HG03565 (cell line): Measurements from ENCODE around the gene ACTRT2.

Experiments
- ATAC-seq: cut with Tn5 transposase; IDR thresholded peaks from one replicate; pipeline ENCODE4 v1.9.1; 2021; ENCODE audit warnings: mild to moderate bottlenecking, moderate library complexity; ENCODE audit not compliant: unreplicated experiment

Gene ACTRT2

DNA sequence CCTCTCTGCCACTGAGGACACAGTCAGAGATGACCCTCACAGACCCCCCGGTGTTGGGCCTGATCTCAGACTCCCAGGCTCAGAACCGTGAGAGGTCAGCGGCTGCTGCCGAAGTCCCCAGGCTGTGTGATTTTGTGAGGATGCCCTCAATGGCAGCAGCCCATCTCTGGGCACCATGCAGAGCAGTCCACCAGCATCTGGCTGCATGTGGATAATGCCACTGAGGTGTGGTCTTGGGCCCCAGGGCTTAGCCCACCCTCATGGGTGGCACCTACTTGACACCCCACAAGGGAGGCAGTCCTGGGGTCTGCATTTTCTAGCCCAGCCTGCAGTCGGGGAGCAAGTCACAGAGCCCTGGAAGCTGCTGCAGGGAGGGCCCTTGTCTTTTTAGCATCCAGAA, 5.5 kb upstream of the ACTRT2 start:
- ATAC-seq = no peak

DNA sequence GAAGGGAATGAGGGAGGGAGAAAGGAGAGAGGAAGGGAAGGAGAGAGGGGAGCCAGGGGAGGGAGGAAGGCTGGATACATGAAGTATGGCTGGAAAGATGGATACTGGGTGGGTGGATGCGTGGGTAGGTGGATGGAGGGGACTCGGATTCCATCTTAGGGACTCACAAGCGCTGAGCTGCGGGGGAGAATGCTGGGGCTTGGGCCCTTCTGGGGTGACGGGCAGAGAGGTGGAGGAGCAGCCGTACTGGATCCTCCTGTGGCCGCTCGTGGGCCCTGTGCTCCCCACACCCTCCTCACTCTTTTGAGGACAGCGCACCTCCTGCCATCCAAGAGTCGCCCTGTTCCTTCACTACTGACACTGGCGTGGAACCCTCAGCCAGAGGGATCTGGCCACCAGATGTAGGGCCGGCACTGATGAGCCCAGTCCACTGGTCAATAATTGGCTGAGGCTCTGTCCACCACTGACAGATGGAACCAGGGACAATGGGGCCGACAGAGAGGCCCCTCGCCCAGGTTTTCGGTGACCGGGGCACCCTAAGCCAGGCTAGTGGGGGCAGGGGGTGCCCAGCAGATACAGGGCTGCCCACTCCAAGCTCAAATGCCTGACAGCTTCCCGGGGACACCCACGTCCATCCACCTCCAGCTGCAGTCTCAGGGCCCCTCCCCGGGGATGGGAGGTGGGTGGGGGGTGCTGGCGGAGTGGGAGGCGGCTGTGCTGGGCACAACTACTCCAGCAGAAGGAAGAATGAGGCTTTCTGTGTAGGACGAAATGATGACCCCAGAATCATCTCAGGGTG, 4.4 kb upstream of the ACTRT2 start:
- ATAC-seq = no peak

DNA sequence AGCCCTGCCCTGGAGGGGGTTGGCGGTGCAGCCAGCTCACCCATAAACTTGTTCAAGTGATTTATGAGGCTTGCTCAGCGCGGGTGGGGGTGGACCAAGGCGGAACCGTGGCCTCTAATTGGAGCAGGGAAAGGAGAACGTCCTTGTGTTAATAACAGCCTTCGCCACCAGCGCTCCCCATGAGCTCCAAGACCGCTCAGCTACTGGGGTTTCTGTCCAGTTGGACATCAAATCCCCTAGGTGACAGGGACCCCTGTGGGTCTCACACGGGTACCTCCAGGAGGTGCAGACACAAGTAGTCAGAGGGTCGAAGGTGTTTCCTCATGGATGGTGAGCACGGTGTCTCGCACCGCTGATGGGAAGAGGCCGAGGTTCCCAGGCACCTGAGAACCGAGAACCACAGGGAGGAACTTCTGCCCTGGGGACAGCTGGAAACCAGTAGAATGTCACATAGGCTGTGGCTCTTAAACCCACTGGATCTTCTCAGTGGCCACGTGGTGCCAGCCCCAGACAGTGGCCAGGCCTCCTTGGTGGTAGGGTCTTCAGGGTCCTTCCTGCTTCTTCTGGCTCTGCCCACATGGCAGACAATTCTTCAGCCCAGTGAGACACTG, 3.7 kb upstream of the ACTRT2 start:
- no peak for ATAC-seq

DNA sequence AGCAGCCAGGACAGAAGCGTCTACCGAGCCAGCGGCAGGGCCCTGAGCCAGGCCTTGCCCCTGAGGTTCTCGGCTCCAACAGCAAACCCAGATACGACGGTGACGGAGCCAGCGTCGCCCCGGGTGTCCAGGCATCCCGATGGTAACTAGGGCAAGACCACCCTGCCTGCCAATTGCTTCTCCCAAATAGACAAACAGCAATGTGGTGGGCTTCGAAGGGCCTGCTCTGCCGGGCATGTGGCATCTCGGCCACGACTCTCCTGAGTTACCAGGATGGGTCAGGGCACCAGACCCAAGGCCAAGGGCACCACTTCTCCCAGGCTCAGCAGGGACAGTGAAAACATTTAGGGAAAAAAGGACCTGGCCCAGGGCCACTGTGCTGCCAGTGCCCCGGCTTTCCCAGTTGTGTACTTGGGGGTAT, 3.2 kb upstream of the ACTRT2 start:
- ATAC-seq = no peak

DNA sequence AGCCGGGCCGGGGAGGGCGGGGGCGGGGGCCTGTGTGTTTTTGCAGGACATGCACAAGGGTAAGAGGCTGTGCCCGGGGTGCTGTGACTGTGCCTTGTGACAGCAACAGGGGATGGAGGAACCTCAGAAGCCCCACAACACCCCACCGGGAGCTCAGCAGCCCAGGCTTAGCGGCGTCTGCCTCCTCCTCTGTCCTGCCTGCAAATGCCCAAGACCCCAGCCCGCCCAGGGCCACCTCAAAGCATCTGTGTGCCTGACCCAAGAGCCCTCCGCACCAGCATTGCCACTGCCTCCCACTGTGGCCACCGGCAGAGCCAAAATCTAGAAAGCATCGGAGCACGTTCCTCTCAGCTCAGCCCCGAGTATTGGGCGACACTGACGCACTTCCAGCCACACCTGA, 2.7 kb upstream of the ACTRT2 start:
- no peak for ATAC-seq

DNA sequence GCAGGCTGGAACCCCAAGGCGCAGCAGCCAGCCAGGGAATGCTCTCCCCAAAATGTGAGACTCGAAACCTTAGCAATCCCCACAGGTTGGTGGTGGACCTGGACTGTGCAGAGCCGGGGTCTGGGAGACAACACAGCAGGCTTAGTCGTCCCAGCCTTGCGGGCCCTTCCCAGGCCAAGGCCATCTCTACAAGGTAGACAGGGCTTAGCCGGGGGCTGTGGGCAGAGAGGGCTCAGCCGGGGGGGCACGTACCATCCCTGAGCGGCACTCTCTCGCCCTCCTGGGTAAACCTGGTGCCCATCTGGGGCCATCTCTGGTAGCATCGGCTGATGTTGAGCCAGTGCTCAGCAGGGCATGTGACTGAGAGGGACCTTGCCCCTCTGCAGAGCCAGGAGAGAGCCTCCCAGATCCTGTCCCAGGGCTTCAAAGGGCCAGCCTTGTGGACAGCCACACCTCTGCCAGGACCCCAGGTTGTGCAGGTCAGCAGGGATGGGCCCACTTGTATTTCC, 2.2 kb upstream of the ACTRT2 start:
- no peak for ATAC-seq

DNA sequence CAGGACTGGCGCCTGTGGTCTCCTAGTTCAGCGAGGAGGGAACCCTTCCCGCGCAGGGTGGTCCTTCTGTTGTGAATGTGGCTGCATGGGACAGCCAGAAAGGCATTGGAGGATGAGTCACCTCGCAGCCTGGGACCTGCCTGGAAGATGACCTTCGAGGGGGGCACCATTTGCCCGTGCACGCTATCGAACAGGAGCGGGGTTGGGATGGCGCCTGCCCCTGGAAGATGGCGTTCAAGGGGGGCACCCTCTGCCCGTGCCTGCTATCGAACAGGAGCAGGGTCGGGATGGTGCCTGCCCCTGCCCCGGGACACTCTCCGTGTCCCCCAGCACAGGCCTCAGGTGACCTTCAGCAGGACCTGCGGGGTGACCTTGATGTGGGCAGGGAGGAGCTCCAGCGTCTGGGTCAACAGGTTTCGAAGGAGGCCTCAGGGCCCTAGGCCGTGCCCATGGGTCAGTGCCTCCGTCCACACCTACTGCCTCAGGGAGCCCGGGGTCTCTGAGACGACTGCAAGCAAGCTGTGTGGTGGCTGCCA, 1.7 kb upstream of the ACTRT2 start:
- ATAC-seq = no peak

DNA sequence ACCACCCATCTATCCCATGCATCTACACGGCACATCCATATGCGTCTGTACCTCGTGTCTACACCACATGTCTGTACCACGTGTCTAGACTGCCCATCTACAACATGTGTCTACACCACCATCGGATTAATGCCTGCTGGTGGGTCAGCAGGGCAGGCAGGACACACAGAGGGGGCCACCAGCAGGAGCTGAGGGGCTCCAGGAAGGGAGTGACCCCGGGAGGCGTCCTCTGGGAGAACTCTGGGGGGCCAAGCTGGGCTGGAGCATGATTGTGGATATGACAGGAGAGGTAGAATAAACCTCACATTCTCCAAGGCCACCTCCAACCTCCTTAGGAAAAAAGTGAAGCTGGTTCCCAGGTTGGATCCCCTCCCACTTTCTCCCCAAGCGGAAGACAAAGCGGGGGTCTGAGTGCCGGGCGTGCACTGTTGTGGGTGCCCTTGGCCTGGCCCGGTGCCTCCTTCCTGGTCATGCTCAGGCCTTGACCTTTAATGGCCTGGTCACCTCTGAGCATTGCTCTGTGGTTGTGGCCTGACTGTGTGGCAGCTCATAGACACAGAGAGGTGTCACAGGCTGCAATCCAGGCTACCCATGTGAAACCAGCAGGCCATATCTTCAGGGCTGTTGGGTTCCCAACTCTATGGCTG, 881 bp upstream of the ACTRT2 start:
- no peak for ATAC-seq

DNA sequence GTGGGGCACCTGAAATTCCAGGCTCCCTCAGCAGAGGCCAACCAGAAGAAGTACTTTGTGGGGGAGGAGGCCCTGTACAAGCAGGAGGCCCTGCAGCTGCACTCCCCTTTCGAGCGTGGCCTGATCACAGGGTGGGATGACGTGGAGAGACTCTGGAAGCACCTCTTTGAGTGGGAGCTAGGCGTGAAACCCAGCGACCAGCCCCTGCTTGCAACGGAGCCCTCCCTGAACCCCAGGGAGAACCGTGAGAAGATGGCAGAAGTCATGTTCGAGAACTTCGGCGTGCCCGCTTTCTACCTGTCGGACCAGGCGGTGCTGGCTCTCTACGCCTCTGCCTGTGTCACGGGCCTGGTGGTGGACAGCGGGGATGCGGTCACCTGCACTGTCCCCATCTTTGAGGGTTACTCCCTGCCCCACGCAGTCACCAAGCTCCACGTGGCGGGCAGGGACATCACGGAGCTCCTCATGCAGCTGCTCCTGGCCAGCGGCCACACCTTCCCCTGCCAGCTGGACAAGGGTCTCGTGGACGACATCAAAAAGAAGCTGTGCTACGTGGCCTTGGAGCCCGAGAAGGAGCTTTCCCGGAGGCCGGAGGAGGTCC, 634 bp downstream of the ACTRT2 start:
- no peak for ATAC-seq

DNA sequence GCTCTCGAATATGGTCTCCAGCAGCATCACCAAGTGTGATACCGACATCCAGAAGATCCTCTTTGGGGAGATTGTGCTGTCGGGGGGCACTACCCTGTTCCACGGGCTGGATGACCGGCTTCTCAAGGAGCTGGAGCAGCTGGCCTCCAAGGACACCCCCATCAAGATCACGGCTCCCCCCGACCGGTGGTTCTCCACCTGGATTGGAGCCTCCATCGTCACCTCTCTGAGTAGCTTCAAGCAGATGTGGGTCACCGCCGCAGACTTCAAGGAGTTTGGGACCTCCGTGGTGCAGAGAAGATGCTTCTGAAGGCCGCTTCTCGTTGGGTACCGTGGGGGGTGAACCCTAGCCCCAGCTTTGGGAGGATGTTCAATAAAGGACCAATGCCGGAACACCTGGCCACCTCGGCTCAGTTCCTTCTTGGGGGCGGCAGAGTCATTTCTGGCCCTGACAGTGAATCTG, 1.3 kb downstream of the ACTRT2 start:
- no peak for ATAC-seq

DNA sequence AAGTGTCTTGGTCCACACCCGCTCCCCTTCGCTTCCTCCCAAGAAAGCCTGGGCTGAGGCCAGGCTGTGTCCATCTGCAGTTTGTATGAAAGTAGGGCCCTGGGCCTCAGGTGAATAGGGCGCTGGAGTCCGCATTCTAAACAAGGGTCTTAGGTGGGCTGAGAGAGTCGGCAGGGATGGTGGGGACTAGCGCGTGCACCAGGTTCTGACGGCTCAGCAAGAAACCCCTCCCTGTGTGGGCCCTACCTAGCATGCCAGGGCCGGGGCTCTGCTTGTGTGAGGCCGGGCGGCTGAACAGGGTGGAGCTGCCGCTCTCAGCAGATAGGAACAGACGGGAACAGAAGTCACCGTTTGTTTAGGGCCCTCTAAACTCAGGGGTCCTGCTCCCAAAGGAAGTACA, 1.7 kb downstream of the ACTRT2 start:
- no peak for ATAC-seq

DNA sequence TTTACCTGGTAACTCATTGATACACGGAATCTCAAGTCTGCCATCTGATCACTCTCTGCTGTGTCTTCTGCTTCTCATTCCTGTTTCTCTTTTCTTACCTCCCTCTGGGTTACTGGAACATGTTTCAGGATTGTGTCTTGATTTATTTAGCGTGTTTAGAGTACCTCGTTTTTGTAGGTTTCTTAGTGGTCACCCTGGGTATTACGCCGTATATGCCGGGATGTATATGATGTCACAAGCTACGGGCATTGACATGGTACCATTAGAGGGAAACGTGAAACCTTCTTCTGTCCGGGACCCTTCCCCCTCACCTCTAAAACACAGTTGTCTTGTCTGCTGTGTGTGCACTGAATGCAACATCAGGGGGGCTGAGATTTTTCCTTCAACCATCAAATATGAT, 2.8 kb downstream of the ACTRT2 start:
- ATAC-seq = no peak

DNA sequence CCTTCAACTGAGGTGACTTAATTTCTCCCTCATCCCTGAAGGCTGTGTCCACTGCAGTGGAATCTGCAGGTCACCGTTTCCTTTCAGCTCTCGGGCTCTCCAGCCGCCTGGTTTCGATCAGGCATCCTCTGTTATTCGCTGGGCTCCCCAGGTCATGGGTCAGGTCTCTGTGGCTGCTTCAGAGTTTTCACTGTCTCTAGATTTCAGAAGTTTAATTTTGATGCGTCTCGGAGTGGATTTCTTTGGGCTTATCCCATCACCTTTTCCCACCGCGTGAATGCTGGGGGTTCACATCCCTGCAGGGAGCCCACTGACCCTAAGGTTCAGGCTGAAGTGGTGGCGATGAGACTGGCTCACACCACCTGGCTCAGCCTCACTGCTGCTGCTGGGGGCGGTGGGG, 3.3 kb downstream of the ACTRT2 start:
- no peak for ATAC-seq

DNA sequence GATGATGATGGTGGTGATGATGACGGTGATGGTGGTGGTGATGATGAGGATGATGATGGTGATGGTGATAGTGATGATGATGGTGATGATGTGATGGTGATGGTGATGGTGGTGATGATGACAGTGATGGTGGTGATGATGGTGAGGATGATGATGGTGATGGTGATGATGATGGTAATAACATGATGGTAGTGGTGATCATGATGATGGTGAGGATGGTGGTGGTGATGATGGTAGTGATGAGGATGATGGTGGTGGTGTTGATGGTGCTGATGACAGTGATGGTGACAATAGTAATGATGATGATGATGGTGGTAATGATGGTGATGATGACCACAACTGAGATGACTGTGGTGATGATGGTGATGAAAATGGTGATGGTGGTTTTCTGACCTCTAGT, 4.9 kb downstream of the ACTRT2 start:
- no peak for ATAC-seq

DNA sequence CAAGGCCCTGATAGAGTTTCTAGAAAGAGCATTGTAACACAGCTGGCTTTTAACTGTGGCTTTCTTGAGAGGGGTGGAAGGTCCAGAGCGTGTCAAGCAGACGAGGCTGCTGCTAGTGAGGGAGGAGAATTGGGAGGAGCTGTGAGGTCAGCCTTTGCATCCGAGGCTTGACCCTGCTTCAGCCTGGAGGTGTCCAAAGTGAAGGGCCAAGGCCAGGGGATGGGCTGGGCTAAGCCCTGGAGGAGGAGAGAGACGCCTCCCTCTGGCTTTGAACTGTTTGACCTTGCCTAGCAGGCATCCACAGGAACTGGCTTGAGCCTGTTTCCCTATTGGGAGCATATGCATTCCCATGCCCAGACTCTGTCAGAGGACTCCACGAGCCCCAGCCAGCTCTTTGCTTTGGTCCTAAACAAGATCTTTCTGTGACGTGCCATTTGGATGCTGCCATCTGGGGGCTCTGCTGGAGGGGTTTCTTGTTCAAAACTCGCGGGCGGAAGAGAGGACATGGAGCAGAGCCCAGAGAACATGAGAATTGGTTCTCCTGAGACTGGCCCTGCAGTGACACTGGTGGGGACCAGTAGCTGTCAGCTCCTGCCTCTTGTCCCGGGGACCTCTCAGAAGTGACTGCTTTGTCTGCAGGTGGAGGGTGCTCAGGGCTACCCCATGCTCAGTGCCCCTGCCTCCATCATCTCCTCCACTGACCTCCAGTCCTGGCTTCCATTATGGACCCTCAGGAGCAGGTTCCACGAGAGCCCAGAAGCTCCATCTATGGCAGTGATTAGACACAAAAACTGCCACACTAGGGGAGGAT, 5.5 kb downstream of the ACTRT2 start:
- no peak for ATAC-seq

DNA sequence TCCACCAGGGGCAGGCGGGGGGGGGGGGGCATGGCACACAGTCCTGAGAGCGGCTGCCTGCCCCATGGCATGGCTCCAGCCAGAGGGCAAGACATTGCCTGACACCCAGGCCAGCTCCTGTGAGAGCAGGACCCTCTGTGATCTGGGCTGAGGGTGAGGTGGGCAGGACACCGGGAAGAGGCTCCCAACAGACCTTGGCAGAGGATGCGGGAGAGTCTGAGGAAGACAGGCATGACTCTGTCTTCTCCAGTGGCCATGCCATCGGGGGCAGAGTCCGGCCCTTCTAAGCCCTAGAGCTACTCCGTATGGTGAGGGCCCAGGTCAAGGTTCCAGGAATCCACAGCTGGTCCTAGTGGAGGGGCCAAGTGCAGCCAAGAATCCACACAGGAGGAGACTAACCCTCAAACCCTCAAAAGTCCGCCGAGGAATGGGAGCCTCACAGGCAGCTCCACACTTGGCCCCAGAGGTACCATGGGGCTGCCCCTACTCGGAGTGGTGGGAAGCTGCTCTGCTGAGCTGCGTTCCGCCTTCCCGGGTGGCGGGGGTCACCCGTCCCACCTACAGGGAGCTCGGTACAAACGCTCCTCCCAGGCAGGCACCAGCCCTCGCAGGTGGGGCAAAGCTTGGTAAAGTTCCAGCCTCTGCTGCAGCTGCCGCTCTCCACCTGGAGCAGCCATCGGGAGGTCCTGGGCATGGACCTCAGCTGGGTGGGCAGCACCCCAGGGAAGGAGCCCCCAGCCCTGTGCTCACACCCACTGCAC, 6.5 kb downstream of the ACTRT2 start:
- ATAC-seq = no peak

DNA sequence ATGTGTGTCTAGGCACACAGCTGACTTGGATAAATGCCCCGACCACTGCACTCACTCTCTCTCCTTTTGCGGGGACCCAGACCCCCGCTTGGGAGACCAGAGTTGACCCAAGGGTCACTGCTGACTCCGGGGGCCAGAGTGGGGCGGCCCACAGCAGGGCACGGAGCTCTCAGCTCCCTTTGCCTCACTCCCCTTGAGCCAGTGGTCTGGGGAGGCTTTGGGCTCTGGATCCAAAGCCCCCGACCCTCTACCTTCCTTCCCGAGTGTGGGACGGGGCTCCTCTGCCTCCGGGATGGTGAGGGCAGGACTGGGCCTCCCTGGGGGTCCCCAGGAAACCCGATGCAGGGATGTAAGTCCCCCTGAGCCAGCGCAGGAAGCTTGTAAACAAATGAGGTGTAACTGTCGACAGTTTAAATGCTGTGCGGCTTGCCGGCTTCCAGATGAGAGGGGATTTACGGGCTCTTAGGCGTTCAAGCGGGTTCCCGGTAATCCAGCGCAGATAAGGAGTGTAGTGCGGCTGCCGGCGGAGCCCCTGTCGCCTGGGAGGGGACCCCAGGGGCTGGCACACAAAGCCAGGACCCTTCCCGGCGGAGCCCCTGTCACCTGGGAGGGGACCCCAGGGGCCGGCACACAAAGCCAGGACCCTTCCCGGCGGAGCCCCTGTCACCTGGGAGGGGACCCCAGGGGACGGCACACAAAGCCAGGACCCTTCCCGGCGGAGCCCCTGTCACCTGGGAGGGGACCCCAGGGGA, 7.4 kb downstream of the ACTRT2 start:
- ATAC-seq = no peak

DNA sequence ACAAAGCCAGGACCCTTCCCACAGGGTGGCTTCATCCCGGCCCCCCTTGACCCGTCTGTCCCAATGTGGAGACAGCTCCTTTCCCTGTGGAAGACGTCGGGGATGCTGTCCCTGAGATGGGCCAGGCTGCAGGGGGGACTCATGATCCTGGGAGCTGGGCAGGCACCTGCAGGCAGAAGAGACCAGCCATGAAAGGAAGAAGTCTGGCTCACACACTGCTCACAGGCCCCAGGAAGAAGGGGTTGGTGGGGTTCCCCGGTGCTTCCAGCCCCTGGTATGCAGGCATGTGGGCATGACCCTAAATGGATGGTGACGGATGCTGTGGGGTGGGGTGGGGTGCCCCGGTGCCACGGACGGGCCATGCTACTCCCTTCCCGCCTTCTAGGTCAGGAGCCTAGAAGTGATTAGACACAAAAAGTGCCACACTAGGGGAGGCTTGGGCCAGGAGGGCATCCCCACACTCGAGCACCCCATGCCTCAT, 8.3 kb downstream of the ACTRT2 start:
- ATAC-seq = no peak
